Activated CD8-positive, alpha-beta memory T cell treated with anti-CD3 and anti-CD28 coated beads, Interleukin-2, amount 50 U/mL, for 1 hour (primary cell): Measurements from ENCODE around the gene MCRIP1.

Experiments used
- DNase-seq: peaks from one replicate; pipeline ENCODE4 v3.0.0-alpha.2; 2020; ENCODE audit errors: extremely low read depth

Gene MCRIP1

DNA sequence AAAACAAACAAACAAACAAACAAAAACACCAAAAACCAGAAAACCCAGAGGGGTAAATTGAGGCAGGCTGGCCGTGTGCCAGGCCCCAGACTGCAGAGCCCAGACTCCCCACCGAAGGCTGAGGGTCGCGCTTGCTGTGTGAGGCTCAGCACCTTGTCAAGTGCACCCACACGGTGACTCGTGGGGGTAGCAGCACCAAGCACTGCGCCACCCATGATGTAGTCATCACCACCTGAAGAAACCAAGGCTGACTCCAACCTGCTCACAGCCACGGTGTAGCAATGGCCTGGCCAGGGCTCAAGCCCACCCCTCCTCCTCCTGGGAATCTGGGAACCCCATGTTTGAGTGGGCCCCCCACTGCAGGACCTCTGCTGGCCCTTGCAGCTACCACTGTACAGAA lies 11.9 kb downstream of the MCRIP1 start:
- DNase-seq: no peak

DNA sequence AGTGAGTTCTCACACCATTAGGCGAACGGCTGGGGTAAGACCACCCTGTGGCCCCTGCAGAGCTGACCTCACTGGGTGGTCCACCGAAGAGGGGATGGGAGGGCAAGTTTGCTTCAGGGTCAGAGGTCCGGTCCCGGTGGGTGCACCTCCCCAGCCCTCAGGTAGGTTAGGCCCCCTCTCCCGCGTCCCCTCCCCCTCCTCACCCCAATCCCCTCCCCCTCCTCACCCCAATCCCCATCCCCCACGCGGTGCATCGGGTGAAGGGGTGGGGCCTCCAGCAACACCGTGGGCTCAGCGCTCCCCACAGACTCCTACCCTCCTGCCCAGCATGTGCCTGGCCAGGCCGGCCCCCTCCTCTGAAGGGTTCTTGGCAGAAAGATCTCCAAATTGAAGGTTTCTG lies 13.4 kb downstream of the MCRIP1 start:
- no peak for DNase-seq

DNA sequence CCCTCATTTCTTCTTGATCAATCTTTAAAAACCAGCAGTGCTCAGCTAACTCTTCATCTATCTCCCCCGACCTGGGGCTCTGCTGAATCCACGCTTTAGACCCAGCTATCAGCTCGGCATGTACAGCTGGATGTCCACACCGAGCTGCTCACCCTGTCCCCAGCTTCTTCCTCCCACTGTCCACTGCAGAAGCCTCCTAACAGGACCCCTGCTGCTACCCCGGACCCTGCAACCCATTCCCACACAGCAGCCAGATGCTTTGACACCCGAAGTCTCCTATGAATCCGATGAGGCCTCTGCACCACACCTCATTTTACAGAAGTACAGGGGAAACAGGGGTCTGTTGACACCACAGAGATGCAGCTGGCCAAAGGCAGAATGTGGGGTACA lies 15.3 kb downstream of the MCRIP1 start:
- DNase-seq: no peak

DNA sequence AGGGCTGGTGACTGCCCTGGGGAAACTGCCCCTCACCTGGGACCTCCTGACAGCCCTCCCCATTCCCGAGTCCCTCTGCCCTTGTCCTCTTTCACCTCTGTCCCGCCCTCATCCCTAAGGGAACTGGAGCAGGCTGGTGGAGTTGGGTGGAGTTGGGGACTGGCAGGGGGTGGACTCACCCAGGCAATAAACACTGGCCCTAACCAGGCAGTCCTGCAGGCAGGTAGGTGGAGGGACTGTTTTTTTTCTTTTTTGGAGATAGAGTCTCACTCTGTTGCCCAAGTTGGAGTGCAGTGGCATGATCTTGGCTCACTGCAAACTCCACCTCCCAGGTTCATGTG lies 17.5 kb downstream of the MCRIP1 start:
- no peak for DNase-seq

DNA sequence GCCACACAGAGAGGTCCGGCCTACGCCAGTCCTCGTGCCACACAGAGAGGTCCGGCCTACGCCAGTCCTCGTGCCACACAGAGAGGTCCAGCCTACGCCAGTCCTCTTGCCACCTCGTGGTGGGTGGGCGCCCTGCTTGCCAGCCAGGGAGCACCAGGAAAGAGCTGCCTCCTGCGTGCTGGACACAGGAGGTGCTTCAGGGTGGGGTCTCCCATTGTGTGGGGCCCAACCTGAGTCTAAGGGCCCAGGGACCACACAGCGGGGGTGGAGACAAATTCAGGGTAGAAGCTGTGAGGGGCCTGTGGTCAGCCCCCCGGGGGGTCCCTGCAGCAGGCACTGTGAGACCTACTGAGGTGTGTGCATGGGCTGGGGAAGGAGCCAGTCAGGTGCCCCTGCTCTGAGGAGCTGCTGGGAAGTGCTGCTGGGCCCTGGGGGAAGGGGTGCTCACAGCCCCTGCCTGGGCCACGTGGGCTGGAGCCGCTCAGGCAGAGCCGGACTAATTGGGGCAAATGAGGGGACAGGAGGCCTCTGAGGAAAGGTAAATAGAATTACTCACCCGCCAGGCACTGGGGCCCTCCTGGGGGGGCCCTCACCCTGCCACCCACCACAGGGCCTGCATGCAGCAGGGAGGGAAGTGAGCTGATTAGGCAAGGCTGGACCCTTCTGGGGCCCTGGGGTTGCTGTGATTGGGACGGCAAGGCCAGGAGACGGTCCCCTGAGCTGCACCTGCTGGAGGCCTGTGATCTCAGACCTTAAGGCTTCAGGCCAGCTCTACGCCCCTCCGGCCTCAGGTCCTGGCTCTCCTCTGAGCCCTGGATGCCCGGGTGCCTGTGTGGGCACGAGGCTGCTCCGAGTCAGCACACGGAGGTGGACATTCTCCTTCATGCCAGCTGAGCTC lies 18.1 kb downstream of the MCRIP1 start:
- DNase-seq: no peak

DNA sequence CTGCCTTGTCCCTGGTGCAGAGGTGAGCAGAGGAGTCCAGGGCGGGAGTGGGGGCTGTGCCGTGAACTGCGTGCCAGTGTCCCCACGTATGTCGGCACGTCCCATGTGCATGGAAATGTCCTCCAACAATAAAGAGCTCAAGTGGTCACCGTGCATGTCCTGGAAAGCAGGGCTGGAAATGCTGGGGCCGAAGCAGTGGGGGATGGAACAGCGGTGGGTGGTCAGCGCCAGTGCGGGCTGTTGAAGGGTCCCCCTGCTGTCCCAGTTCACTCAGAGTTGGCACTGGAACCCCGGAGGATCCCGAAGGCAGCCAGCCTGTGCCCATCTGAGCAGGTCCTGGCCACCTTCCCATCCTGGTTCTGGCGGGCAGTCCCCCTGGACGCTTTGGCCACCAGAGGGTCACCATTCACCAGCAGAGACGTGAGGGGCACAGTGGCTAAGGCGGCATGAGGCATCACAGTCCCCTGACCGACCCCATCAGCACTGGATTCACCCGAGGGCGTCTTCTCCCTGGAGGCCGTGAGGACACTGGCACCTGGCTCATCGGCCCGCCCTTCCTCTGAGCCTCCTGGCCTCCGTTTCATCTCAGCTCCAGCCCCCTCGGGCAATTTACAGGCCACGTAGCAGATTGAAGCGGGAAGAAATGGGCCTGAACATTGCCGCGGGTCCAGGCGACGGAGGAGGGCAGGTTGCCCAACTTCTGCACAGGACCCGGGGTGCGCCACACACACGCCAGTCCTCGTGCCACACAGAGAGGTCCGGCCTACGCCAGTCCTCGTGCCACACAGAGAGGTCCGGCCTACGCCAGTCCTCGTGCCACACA lies 19.0 kb downstream of the MCRIP1 start:
- no peak for DNase-seq

DNA sequence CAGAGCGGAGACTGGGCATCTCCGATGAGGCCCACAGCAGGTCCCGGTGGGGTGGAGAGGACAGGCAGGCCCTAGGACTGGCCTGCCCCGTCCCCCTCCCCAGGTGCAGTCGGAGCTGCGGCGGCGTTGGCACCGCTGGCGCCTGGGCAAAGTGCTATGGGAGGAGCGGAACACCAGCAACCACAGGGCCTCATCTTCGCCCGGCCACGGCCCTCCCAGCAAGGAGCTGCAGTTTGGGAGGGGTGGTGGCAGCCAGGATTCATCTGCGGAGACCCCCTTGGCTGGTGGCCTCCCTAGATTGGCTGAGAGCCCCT lies 19.8 kb downstream of the MCRIP1 start:
- DNase-seq: no peak

DNA sequence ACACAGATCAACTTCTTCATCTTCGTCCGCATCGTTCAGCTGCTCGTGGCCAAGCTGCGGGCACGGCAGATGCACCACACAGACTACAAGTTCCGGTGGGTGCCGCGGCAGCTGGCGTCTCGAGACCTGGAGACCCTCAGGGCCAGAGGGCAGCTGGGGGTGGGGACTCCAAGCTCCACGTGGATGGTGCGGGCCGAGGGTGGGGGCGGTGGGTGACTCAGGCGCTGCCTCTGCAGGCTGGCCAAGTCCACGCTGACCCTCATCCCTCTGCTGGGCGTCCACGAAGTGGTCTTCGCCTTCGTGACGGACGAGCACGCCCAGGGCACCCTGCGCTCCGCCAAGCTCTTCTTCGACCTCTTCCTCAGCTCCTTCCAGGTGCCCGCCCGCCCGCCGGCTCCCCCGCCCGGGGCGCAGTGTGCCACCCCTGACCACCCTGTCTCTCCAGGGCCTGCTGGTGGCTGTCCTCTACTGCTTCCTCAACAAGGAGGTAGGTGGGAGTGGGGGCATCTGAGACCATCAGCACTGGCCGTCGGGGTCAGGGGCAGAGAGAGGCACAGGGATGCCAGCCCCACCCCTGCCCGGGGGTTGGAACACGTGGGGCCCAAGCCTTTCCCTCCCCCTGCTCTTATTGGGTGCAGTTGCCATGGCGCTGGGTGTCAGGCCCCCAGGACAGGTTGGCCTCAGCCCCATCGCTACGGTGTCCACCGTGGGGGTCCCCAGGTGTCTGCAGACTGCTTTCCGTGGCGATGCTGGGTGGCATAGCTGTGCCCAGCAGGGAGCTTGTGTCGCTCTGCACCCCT lies 20.3 kb downstream of the MCRIP1 start:
- DNase-seq: no peak

DNA sequence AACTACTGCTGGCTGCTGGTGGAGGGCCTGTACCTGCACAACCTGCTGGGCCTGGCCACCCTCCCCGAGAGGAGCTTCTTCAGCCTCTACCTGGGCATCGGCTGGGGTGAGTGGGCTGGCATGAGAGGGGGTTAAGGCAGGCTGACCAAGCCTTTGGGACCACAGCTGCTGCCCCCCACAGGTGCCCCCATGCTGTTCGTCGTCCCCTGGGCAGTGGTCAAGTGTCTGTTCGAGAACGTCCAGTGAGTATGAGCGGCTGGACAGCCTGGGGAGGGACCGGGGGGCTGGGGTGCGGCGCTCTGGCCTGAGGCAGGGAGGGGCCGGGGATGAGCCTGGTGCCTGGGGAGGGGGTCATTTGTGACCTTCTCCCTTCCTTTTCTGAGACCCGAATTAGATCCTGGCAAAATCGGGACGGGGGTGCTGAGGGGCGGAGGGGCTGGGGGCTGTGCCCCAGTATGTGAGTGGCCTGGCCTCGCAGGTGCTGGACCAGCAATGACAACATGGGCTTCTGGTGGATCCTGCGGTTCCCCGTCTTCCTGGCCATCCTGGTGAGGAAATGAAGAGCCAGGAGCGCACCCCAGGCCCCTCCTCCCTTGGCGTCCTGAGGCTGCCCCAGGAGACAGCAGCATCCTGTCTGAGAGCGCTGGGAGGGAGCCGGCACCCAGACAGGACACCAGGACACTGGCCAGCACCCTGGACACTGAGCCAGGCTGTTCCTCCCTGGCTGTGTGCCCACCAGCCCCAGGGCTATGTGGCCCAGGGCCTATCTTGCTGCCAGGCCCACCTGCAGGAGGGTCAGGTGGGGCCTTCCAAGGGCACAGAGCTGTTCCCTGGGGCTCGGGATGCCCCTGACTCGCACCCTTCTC lies 21.2 kb downstream of the MCRIP1 start:
- no peak for DNase-seq

DNA sequence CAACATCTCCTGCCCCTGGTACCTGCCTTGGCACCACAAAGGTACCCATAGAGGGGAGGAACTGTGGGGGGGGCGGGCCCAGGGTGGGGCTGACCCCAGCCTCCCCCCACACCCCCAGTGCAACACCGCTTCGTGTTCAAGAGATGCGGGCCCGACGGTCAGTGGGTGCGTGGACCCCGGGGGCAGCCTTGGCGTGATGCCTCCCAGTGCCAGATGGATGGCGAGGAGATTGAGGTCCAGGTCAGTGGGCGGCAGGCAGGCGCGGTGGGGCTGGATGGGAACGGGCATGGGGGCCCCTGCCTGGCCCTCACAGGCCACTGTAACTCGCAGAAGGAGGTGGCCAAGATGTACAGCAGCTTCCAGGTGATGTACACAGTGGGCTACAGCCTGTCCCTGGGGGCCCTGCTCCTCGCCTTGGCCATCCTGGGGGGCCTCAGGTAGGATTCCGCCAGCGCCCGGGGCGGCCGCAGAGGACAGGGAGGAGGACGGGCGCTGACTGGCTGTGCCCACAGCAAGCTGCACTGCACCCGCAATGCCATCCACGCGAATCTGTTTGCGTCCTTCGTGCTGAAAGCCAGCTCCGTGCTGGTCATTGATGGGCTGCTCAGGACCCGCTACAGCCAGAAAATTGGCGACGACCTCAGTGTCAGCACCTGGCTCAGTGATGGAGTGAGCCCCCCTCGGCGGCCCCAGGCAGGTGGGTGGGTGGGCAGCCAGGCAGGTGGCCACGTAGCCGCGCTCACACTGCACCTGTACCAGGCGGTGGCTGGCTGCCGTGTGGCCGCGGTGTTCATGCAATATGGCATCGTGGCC lies 22.0 kb downstream of the MCRIP1 start:
- no peak for DNase-seq

DNA sequence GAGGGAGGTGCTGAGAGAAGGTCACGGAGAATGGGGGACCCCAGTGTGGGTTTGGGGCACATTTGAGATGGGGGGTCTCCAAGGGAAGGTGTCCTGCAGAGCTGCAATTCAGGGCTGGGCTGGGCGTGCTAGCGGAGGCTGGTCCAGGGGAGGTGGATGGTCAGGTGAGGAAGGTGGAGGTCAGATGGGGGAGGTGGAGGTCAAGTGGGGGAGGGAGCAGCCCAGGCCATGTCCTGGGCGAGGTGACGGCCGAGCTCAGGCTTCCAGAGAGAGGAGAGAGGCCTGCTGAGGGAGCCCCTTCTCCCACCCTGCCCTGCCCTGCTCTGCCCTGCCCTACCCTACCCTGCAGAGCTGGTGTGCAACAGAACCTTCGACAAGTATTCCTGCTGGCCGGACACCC lies 22.6 kb downstream of the MCRIP1 start:
- no peak for DNase-seq

DNA sequence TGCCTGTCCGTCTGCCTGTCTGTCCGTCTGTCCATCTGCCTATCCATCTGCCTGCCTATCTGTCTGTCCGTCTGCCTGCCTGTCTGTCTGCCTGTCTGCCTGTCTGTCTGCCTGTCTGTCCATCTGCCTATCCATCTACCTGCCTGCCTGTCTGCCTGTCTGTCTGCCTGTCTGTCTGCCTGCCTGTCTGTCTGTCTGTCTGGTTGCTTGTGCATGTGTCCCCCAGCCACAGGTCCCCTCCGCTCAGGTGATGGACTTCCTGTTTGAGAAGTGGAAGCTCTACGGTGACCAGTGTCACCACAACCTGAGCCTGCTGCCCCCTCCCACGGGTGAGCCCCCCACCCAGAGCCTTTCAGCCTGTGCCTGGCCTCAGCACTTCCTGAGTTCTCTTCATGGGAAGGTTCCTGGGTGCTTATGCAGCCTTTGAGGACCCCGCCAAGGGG lies 23.5 kb downstream of the MCRIP1 start:
- no peak for DNase-seq

DNA sequence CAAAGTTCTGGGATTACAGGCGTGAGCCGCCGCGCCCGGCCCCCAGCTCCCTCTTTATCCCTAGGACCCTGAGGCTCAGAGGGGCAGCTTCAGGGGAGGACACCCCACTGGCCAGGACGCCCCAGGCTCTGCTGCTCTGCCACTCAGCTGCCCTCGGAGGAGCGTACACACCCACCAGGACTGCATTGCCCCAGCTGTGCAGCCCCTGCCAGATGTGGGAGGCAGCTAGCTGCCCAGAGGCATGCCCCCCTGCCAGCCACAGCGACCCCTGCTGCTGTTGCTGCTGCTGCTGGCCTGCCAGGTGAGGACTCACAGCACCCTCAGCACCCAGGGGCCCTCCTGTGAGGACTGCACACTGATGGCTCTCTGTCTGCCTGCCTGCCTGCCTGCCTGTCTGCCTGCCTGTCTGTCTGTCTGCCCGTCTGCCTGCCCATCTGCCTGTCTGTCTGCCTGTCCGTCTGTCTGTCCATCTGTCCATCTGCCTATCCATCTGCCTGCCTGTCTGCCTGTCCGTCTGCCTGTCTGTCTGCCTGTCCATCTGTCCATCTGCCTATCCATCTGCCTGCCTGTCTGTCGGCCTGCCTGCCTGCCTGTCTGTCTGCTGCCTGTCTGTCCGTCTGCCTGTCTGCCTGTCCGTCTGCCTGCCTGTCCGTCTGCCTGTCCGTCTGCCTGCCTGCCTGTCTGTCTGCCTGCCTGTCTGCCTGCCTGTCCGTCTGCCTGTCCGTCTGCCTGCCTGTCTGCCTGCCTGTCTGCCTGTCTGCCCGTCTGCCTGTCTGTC lies 24.1 kb downstream of the MCRIP1 start:
- DNase-seq: no peak

DNA sequence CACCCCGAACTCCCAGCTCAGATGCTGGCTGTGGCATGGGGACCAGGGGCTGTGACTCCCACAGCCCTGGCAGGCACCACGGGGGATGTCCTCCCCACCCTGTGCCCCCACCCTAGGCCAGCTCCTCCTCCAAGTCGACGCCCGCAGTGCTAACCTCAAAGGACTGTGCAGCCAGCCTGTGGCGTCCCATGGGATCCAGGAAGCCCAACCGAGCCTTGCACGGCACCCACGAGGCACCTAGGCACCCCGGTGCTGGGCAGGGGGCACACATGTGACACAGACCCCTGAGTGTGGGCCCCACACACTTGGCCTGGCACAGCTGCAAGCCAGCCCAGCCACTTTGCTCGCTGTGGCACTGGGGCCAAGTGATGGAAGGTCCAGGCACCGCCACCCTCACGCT lies 25.3 kb downstream of the MCRIP1 start:
- DNase-seq: no peak

DNA sequence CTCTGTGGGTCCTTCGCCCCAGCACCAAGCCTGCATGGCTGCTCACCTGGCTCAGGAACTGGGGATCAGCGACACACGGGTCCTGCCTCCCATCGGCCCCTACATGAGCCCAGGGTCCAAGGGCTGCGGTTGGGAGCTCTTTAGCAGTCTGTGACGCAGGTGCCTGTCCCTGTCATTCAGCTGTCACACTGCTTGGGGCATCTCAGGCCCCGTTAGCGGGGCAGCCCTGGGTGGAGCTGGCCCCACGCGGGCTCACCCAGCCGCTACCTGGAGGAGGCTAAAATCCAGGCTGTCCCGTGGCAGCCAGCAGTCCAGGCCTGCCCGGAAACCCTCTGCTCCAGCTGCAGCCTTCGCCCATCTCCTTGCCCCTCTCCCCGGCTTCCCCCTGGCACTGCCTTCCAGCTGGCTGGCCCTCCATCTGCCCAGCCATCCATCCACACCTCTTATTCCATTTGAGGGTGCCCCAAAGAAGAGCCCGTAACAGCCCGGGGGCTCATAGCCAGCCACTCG lies 25.8 kb downstream of the MCRIP1 start:
- DNase-seq: no peak

DNA sequence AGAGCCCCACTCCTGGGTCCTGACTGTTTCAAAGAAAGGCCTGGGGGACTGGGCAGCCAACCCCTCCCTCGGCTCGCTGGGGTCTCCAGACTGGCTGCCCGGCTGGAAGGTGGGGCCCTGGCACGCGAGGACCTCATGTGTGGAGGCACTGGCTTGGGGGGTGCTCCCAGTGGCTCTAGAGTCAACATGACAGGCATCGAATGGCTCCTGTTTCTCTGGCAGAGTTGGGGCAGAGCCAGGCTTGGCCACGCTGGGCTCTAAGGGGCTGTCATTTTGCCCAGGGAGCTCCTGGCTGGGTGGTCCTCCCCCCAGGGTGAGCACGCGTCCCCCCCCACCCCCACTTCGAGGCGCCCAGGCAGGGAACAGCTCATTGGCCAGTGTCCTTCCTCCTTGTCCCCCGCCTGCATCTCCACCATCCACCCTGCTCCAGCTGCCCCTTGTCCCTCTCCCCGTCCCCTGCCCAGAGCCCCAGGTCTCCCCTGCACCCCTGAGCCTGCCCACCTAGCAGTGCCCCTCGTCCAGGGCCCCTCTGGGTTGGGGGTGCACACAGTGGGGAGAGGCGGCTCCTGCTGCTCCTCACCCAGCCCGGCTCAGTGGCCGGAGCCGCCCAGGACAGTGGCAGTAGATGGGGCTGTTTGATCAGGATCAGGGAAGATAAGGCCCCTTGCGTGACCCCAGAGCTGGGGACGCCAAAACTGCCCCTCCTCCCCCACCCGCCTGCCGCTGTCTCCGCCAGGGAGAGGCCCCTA lies 26.5 kb downstream of the MCRIP1 start:
- no peak for DNase-seq

DNA sequence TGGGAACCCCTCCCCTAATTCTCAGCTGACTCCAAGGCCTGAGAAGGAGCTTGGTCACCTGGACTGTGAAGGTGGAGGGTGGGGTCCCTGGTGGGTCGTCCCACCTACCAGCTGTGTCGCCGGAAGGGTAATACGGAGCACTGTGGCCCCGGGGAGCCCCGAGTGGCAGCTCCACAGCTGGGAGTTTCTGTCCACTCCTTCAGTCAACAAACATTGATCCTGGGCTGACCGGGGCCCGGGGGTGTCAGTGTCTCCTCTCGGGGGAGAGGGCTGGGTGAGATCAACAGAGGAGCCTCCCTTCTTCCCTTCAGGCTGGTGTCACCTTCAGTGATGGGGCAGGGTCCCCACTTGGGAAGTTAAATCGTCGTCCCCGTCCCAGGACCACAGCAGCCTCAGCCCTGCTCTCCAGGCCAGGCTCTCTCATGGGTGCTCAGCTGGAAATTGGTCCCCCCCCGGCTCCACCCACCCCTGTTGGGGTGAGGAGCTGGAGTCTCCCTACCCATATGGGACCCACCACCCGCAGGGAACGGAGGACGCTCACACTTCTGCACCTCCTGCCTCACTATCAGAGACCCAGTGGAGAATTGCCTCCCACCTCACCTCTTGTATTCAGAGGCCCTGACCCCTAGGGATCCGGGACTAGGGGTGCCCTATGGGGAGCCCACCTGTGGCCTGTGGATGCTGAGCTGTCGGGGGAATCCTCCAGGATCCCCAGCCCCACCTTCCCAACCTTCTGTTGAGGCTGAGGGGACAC lies 27.2 kb downstream of the MCRIP1 start:
- no peak for DNase-seq
